GM19324 (cell line): ENCODE measurements around the gene ASB2.

Experiments
- ATAC-seq: cut with Tn5 transposase; IDR thresholded peaks from one replicate; pipeline ENCODE4 v1.9.1; 2021; ENCODE audit warnings: mild to moderate bottlenecking, moderate library complexity; ENCODE audit not compliant: unreplicated experiment, low FRiP score

The ASB2 gene

DNA sequence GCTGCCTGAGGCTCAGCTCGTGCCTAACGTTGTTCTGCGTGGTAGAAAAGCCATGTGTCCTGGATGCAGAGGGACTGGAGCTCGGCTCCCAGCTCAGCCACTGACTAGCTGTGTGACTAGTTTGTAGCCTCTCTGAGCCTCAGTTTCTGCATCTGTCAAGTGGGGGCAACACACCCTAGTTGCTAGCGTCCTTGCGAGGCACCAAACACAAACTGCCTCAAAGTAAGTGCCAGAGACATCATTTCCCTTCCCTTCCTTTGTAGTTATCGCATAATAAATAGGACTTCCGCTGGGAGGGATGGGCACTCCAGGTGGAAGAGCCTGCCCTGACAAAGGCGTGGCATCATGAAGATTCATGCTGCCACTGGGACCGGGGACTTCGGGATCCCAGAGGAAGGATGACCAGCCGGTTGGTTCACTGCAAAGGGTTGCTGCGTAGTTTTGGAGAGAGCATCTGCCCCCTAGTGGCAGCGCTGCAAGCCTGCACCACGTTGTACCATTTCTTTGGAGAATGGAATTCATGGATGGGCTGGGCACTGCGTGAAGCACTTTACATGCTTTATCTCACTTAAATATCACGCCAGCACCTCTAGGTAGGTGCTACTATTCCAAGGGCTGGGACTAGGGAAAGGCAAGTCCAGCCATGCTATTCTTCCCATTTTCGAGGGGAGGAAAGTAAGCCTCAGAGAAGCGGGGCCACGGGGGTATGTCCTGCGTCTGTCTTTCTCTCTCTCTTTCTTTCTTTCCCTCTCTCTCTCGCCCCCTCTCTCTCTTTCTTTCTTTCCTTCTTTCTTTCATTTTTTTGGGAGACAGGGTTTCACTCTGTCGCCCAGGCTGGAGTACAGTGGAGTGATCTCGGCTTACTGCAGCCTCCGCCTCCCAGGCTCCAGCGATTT, 25.4 kb upstream of the ASB2 start:
- peak; percentile 48 for ATAC-seq

DNA sequence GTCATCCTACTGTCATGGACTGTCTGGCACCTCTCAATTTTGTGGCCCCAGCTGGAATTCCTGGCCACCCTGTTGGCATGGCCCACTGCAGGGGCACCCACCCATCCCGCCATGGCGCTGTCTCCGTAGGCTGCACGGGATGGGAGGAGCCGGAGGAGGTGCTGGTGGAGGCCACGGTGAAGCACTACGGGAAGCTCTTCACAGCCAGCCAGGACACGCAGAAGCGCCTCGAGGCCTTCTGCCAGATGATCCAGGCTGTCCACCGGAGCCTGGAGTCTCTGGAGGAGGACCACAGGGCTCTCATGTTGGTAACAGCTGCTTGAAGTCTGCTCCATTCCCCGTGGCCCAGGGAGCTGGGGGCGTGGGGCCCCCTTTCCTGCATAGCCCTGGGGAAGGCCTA, 24.6 kb upstream of the ASB2 start:
- no peak for ATAC-seq

DNA sequence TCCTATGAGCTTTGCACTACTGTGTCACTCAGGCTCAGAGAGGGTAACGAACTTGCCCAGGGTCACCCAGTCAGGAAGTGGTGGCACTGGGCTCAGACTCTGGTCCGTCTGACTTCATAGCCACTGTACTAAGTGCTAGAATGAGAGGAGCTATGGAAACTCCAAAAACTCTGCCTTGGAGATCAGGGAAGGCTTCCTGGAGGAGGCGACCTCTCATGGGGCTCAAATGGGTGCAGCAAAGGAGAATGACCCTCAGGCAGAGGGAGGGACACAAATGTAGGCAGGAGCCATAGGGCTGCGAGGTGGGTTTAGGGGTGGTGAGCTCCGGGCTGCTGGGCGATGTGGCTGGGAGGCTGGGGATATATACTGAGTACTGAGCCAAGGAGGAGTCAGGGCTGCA, 23.9 kb upstream of the ASB2 start:
- no peak for ATAC-seq

DNA sequence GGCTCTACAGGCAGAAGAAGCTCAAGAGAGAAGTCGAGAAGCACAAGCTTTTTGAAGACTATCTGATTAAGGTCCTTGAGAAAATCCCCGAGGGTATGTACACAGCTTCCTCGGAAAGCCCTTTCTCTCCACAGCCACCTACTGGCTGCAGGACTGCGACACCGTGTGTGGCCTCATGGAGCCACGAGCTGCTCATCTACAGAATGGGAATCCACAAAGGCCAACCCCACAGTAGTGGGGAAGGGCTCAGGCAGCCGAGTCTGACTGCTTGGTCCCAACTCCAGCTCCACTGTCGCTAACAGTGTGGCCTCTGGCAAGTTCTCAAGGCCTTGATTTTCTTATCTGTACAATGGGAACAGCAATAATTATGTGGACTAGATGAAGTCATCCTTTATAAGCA, 23.2 kb upstream of the ASB2 start:
- ATAC-seq, result no peak

DNA sequence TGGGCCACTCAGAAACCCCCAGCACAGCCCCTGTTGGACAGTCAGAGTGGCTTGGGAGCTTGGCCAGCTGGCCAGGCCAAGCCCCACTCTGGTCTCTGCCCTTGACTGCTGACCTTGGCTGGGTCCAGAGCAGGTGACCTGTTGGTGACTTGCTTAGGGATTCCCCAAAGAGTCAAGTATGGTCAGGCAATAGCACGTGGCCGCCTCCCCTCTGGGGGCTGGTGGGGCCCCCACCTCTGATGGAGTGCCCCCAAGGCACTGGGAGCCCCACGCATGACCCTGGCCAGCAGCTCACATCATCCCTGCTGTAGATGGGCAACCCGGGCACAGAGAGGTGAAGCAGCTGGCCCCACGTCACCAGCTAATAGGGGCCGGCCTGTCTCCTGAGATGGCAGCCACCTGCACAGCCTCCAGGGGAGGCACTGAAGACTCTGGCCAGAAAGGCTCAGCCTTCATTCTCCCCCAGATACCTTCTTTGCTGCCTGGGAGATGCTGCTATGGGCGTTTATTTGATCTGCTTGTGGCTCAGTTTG, 22.6 kb upstream of the ASB2 start:
- no peak for ATAC-seq

DNA sequence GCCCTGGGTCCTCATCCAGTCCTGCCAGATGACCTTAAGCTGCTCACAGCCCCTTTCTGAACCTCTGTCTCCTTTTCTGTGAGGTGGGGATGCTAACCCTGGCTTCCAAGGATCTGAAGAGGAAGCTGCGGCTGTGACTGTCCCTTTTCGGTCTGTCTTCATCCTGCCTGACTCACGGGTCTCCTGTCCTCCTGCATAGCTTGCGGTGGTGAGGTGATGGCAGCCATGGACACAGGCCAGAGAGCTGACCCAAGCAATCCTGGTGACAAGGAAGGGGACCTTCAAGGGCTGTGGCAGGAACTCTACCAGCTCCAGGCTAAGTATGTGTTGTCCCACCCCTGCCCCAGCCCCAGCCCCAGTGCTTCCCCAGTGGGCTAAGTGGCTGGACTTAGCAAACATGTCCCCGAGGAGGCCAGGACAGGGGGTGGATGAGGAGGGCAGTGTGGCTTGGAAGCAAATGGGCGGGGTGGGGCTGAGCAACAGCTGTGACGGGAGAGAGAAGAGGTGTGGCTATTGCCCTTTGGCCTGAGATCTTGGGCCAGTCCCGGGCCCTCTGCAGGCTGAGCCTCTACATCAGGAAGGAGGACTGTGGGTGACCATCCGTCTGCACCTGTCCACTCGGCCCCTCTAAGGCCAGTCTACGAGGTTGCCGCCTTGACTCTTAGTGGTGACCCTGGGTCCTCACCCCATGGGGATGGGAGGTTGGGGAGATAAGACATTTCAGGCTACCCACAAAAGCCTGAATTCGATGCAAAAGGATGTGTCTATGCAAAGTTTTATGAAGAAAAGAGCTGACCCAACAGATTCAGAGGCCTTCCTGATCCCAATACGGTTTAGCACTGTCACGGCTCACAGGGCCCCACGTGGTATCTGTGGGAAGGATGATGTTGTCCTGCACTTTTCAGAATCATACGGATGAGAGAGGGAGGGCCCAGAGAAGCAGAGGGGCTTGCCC, 21.8 kb upstream of the ASB2 start:
- no peak for ATAC-seq

DNA sequence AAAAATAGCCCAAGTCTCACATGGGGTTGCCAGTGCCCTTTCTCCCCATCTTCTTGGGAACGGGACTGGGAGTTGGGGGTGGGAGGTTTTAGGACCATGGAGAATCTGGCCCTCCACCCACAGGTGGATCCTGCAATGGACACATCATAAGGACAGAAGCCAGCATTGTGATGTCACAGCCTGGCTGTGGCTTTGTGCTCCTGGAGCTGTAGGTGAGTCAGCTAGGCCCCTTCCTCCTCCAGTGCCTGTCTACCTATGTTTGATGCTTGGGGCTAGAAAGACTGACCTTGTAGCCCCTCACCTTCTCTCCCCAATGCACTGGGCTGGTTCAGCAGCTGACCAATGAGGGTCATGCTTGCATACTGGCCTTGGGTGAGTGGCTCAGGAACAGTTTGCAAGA, 20.7 kb upstream of the ASB2 start, which contains the start of gene CCDC197:
Gene CCDC197, plus strand, starts transcription at position 220 of the 400 bp plus-strand sequence. CDS start 831 bp downstream, outside the sequence.
- ATAC-seq, result no peak

DNA sequence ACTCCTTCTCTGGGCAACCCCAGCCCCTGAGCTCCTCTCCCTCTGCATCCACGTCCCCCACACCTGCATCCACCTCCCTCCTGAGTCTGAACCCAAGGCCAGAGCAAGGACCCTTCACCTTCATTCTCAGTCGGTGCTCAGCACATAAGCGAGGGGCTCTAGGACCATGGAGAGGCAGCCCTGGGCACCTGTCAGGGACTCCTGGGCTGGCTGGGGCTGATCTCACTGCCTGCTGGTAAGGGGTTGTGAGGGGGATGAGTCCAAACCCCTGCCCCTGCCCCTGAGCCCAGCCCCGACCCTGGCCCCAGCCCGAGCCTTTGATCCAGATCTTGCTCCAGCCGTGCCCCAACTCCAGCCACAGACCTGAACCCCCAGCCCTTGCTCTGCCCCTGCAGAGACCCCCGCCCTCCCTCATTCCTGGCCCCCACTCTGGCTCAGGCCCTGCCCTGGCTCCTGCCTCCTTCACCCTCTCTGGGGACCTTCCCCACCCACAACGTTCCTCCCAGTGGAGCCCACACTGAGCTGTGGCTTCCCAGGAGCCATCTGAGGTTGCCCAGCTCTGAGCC, 19.8 kb upstream of the ASB2 start:
- ATAC-seq, result no peak

DNA sequence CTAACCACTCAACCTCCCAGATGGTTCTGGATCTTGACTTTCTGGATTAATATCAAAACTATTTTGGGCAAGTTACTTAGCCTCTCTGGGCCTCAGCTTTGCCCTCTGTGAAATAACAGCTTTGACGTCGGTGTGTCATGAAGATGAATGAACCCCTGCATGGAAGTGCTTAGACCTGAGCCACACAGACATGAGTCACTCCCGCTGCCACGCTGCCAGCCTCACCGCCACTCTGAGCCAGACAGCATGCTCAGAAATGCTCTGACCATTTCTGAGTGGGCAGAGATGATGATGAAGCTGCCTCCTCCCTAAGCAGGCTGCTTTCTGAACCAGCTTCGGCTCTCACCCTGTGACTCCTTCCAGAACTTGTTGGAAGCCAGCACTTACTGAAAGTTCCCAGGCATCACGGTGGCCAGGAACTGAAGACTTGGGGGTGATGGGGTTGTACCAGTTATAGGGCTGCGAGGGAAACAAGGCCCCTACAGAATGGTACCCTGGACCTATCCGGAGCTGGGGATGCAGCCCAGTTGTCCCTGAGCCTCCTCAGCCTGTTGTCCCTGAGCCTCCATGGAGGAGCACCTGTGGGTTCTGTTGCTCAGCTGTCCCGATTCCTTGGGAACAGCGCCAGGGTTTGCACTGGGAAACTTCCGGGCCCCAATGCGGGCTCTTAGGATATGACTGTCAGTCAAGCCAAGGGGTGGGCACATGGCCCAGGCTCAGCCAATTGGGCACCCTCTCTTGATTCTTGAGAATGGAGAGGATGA, 18.7 kb upstream of the ASB2 start:
- no peak for ATAC-seq

DNA sequence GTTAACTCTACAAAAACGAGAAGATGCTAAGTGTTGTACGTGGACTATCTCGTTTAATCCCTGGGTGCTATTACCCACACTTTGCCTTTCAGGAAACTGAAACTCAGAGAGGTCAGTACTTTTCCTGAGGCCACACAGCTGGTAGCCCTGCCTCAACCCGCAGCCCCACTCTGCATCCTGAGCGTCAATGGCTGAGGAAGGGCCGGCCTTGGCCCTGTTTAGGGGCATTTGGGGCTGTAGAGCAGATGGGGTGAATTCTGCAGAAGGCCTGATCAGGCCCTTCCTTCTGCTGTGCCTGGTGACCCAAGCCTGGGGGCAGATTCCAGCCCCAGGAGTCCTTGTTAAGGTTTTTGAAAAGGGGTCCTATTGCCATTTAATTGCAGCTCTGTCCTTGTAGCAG, 17.0 kb upstream of the ASB2 start:
- no peak for ATAC-seq

DNA sequence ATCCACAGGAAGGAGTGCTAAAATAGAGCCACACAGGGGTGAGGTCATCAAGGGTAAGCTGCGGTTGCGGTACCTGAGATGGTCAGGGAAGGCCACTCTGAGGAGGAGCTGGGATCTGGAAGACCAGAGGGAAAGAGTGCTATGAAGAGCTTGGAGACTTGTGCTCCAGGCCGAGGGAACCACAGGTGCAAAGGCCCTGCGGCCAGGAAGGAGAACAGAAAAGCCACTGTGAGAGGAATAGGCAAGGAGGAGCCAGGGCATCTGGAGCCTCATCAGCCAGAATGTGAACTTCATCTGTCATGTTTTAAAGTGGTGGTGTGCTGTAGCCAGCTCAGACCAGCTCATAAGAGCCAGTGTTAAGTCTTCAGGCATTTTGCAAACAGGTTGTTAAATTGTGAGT, 15.3 kb upstream of the ASB2 start:
- ATAC-seq, result no peak

DNA sequence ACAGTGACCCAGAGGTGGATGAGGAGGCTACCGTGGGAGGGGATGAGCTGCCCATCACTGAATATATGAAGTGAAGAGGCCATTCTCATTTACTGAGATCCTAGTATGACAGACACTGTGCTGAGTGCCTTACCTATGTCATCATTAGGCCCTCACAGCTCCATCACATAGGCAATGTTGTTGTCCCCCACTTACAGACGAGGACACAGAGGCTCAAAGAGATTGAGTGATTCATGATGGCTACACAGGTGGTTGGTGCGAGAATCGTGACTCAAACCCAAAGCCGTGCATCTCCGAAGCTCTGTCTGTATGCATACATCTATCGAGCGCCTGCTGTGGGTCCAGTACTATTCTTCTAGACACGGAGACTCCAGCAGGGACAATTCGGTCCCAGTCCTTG, 14.8 kb upstream of the ASB2 start:
- ATAC-seq, result no peak

DNA sequence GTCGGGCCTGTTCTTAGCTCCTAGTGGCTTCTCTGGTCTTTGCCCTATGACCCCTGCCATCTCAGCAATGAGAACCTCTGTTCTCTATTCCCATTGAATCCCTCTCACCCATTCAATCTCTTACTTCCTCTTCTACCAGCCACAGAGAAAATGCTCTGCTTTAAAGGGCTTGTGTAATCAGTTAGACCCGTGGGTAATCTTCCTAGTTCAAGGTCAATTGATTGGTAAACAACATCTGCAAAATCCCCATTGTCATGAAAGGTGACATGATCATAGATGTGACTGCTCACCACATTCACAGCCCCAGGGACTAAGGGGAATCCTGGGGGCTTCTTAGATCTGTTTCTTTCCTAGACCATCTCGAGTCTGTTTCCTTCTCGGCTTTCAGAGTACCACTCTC, 13.6 kb upstream of the ASB2 start:
- no peak for ATAC-seq

DNA sequence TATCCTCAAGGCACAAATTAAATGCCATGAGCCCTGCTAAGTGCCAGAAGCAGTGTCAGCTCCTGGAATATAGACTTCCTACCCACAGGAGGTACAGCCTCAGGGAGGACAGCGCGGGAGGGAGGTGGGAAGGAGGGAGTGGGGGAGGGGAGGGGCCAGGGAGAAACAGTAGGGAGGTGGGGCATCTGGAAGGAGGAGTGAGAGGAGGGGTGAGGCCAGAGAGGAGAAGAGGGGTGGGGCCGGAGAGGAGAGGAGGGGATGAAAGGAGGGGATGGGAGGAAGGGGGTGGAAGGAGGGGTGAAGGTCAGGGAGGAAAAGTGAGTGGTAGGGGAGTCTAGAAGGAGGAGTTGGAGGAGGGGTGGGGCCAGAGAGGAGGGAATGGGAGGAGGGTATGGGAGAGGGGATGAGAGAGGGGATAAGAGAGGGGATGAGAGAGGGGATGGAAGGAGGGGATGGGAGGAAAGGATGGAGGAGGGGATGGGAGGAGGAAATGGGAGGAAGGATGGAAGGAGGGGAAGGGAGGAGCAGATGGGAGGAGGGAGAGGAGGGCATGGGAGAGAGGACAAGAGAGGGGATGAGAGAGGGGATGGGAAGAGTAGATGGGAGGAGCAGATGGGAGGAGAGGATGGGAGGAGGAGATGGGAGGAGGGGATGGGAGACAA, 11.6 kb upstream of the ASB2 start:
- ATAC-seq, result no peak

DNA sequence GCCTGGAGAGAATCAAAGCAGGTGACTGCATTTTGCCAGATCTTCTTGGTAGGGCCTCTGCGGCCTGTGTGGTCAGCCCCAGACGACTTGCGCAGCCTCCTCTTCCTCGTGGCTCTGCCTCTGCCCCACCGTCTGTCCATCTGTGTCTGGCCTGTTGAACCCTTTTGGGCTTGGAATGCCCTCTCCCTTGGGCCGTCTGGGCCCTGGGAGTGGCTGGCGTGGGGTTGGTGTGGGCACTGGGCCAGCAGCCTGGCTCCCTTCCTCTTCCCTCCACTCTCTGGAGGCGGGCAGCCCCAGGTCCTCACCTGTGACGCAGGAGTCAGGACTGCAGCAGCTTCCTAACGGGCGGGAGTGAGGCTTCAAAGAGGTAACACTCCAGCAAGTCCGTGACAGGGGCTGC, 11.0 kb upstream of the ASB2 start:
- ATAC-seq, result no peak

DNA sequence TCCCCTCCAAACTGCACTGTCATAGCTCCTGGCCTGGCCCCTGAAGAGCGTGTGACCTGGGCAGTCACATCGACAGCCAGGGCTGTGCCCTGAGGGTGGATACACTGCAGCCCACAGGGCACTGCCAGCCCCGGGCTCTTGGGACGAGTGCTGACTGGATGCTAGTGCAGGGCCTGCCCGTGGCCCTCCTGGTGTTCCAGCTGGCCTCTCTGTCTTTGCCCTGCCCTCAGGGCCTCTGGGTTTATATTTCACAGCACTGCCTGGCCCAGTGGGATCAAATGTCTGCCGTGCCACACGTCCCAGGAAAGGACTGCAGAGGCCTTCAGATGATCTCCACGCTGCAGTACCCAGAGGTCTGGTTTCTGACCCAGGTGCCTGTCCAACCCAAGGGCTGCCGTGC, 10.6 kb upstream of the ASB2 start:
- no peak for ATAC-seq

DNA sequence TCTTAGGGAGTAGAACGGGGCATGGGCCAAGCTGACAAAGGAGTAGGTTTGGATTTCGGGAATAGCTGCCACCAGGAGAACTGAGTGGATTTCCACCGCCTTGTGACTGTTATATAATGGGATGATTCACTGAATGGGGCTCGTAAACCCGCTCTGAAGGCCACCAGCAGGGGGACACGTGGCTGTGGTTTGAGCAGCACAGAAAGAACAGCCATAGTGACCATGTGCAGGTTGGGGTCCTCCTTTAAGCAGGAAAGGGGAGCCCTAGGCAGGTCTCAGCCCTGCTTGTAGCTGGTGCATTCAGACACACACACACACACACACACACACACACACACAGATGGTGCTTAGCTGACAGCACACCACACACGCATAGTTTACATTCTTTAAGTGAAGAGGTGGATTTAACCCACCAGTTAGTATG, 8.6 kb upstream of the ASB2 start:
- no peak for ATAC-seq

DNA sequence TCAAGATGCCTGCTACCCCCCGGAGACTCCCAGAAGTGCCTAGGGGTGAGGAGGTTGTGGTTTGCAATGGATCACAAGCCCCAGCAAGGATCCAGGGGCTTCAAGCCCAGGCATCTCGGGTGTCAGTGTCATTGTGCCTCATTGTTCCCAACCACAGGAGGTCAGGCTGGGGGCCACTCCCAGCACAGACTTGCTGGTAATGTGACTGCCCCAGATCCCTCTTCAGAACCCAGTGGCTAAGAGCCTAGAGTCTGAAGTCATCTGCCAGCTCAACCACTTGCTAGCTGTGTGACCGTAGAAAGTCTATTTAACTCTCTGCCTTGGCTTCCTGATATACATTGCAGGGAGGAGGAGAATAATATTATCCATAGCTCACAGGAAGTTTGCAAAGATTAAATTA, 7.7 kb upstream of the ASB2 start:
- no peak for ATAC-seq

DNA sequence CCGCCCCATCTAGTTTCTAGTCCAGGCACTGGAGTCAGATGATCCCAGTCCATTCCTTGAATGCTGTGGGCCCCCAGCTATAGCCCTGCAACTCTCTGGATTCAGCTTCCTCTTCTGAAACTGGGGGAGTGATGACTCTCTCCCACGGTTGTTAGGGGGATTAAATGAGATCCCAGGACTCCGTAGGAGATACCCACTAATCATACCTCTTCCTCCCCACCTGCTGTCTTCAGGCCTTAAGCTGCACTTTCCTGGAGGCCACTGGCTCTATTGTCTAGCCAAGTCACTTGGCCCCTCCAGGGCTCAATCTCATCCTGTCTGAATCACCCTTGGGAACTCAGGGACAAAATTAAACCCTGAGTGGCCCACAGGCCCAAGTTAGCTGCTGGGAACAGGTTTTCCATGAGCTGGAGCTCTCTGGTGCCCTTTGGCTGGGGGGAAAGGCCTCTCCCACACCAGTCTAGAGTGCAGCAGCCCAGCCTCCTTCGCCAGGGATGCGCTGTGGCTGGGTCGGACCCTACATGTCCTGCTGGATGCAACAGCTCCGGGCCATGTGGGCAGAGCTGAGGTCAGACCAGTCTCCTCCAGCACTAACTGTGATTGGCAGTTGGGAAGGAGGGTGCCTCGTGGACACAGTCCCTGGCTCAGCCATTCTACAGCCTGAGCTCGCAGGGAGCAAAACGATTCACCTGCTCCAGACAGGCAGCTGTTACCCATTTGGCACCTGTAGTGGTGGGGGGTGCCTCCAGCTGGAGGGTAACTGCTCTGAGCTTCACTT, 6.0 kb upstream of the ASB2 start:
- no peak for ATAC-seq
